ENCODE results near the gene R3HDM2. TPM values are rescaled to one million over a fixed set of nuclear protein-coding genes. Genes with fewer than 3 reads are reported as not detected.
"Not testable (repeated sequence)": the region's sequence is repeated elsewhere in the genome, so short reads cannot be mapped to it uniquely, and the experiment has no call there.

Gene R3HDM2
- total RNA-seq, 1 donor from 2014 or later = 3.9 TPM

- peak; percentile 81 for DNase-seq (ENCODE audit: low spot score)
These were observed 22.2 kb upstream of the R3HDM2 start for GRCh38 chr12:57452937-57453509.

GRCh38 chr12:57452181-57452936 lies 21.5 kb upstream of the R3HDM2 start:
- DNase-seq (ENCODE audit: low spot score) = peak; percentile 76

GRCh38 chr12:57451233-57451778 lies 20.5 kb upstream of the R3HDM2 start:
- DNase-seq (ENCODE audit: low spot score) = no peak

GRCh38 chr12:57450057-57450456 lies 19.2 kb upstream of the R3HDM2 start:
- no peak for DNase-seq (ENCODE audit: low spot score)

GRCh38 chr12:57449375-57449774 lies 18.5 kb upstream of the R3HDM2 start:
- DNase-seq (ENCODE audit: low spot score) = no peak

GRCh38 chr12:57448669-57449068 lies 17.8 kb upstream of the R3HDM2 start:
- no peak for DNase-seq (ENCODE audit: low spot score)

- no peak for DNase-seq (ENCODE audit: low spot score)
These were observed 15.6 kb upstream of the R3HDM2 start for GRCh38 chr12:57446292-57446960.

GRCh38 chr12:57444744-57445143 lies 13.9 kb upstream of the R3HDM2 start:
- no peak for DNase-seq (ENCODE audit: low spot score)

- not testable (repeated sequence) for DNase-seq (ENCODE audit: low spot score)
These were observed 13.5 kb upstream of the R3HDM2 start for GRCh38 chr12:57444337-57444736.

- DNase-seq (ENCODE audit: low spot score) = no peak
These were observed 11.1 kb upstream of the R3HDM2 start for GRCh38 chr12:57441846-57442427.

GRCh38 chr12:57441393-57441792 lies 10.6 kb upstream of the R3HDM2 start:
- not testable (repeated sequence) for DNase-seq (ENCODE audit: low spot score)

- no peak for DNase-seq (ENCODE audit: low spot score)
These were observed 9.0 kb upstream of the R3HDM2 start for GRCh38 chr12:57439762-57440266.

- DNase-seq (ENCODE audit: low spot score) = no peak
These were observed 7.6 kb upstream of the R3HDM2 start for GRCh38 chr12:57438400-57438799.

- DNase-seq (ENCODE audit: low spot score) = peak; percentile 63
These were observed 4.5 kb upstream of the R3HDM2 start for GRCh38 chr12:57435293-57435692.

- no peak for DNase-seq (ENCODE audit: low spot score)
These were observed 3.8 kb upstream of the R3HDM2 start, which contains the start of gene INHBC for GRCh38 chr12:57434517-57435223. Gene INHBC, plus strand, starts transcription at chr12:57434784. Its CDS starts 103 bp downstream, at chr12:57434887.

- no peak for DNase-seq (ENCODE audit: low spot score)
These were observed 2.5 kb upstream of the R3HDM2 start for GRCh38 chr12:57433370-57433769.

GRCh38 chr12:57431654-57432188 lies 878 bp upstream of the R3HDM2 start:
- no peak for DNase-seq (ENCODE audit: low spot score)

GRCh38 chr12:57430112-57430930 lies 522 bp downstream of the R3HDM2 start:
- peak; percentile 37 for DNase-seq (ENCODE audit: low spot score)

- no peak for DNase-seq (ENCODE audit: low spot score)
These were observed 1.3 kb downstream of the R3HDM2 start for GRCh38 chr12:57429473-57430111.

Data from umbilical cord (tissue), 2 donors.